HG02840 (cell line): Measurements from ENCODE around the gene OBP2B.
"Not testable (repeated sequence)": the region's sequence is repeated elsewhere in the genome, so short reads cannot be mapped to it uniquely, and the experiment has no call there.

Experiments used
- ATAC-seq: cut with Tn5 transposase; IDR thresholded peaks from one replicate; pipeline ENCODE4 v1.9.1; 2021; ENCODE audit warnings: mild to moderate bottlenecking, moderate library complexity, moderate number of reproducible peaks; ENCODE audit not compliant: unreplicated experiment, low FRiP score

OBP2B gene, protein sequence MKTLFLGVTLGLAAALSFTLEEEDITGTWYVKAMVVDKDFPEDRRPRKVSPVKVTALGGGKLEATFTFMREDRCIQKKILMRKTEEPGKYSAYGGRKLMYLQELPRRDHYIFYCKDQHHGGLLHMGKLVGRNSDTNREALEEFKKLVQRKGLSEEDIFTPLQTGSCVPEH

DNA sequence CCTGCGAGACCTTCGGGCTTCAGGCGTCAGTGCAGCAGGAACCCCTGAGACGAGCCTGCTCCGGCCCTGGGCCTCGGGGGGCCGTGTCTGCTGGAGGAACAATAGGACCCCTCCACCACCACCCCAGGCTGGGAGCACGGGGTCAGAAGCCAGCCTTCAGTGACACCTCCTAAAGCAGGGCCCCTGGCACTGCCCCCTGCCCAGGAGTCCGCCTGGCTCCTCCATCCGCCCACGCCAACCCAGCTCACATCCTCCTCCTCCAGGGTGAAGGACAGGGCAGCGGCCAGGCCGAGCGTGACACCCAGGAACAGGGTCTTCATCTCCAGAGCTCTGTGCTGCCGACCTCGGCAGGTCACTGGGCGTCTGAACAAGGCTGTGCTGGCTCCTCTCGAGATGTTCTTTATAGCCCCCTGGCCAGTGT, at the start of gene OBP2B:
TSS of gene OBP2B (minus strand) at position 371 of the 421 bp plus-strand sequence. CDS start at position 320, 51 bp downstream.
- ATAC-seq = not testable (repeated sequence)

DNA sequence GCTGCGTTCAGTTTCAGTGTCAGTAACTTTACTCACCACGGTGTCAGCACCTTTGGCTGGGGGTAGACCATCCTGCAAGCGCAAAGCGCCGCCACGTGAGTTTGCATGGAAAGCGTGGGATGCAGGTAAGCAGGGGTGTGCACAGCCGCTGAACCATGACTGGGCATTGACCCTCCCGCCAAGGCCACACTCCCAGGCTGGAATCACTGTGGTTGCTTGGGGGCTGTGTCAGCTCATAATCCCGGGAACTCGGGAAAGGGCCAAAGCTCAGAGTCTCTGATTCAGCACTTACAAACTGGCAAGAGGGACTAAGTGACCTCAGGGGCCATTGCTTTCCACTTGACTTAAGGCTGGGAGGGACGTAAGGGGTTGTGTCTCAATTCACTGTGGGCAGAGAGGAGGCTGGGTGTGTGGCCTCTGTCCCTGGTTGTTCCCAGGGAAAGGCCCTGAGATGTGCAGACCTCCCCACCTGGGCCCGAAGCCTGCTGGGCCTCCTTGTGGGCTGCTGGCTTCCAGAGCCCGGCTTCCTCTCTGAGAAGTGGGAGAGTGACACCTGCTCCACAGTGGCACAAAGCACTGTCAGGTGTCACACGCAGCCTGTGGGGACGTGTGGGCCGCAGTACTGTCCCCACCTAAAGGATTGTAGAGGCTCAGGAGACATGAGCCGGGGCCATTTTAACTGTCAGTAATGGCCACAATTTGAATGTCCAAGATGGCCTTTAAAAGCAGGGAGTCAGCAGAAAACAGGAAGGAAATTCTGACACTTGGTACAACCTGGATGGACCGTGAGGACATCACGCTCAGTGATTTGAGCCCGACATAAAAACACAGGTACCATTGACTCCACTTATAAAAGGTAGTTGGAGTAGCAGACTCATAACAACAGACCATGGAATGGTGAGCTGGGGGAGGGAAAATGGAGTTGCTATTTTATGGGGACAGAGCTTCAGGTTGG, 49.3 kb upstream of the OBP2B start:
- no peak for ATAC-seq

DNA sequence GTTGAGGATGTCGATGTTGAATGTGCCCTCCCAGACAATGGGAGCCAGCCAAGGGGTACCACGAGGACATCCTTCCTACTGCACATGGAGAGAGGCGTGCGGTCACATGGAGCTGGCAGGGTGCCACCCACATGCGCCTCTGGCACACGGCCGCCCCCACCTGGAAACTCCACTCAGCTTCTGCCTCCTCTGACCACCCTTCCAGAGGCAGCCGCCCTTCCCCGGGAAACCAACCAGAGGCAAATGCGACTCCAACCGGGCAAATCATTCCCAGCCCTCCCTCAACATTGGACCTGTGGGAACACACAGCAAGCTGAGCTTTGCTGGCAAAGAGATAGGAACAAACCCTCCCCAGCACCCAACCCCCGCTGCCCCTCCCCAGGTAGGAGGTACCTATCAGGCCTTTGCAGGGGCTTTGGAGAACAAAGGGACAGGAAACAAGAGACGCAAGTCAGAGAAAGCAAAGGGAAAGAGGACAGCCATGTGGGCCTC, 48.5 kb upstream of the OBP2B start:
- ATAC-seq = no peak

DNA sequence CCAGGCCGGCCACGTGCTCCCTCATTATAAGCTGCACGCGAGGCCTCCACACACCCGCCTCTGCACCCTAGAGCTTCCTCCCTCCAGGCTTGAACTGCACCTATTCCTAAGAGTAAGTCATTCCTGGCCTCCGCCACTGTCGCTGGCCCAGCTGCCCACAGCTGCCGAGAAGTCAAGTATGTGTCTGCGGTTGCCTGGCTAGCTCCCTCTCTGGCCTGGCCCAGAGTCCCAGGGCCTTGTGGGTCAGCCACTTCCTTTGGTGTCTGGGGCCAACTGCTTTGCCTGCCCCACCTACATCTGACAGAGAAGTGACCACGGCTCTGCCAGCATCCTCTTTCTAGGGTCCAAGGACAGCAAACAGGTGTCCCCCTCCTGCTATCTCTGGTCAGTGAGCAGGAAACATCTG, 47.6 kb upstream of the OBP2B start:
- ATAC-seq = no peak

DNA sequence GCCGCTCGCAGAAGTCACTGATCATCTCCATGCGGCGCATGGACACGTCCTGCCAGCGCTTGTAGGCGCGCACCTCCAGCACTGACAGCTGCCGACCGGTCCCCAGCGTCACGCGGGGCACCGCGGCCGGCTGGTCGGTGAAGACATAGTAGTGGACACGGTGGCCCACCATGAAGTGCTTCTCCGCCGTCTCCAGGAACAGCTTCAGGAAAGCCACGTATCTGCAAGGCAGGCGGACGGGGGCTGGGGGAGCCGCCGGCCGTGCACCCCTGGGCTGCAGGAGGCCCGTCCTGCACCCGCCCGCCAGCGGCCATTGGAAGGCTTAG, 47.0 kb upstream of the OBP2B start:
- no peak for ATAC-seq

DNA sequence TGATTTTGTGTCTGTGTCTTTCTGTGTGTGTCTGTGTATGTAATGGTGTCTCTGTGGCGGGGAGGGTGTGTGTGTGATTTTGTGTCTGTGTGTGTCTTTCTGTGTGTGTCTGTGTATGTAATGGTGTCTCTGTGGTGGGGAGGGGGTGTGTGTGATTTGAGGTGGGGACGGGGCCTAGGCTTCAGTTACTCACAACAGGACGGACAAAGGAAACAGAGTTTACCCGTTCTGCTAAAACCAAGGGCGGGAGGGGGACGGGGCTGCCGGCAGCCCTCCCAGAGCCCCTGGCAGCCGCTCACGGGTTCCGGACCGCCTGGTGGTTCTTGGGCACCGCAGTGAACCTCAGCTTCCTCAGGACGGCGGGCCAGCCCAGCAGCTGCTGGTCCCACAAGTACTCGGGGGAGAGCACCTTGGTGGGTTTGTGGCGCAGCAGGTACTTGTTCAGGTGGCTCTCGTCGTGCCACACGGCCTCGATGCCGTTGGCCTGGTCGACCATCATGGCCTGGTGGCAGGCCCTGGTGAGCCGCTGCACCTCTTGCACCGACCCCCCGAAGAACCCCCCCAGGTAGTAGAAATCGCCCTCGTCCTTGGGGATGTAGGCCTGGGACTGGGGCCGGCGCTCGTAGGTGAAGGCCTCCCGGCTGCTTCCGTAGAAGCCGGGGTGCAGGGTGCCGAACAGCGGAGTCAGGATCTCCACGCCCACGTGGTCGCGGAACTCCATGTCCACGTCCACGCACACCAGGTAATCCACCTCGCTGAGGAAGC, 46.5 kb upstream of the OBP2B start:
- ATAC-seq = no peak

DNA sequence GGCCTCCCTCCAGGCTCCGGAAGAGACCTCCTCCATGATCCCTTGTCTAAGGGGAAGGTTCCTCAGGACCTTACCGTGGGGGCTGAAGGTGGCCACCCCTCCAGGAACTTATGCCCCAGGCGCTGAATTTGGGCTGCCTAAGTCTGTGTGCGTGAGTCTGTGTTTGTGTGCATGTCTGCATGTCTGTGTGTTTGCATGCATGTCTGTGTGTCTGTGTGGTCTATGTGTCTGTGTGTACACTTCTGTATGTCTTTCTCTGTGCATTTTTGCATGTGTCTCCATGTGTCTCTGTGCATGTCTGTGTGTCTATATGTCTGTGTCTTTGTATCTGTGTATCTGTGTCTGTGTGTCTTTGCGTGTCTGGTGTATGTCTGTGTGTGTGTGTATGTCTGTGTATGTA, 45.4 kb upstream of the OBP2B start:
- no peak for ATAC-seq

DNA sequence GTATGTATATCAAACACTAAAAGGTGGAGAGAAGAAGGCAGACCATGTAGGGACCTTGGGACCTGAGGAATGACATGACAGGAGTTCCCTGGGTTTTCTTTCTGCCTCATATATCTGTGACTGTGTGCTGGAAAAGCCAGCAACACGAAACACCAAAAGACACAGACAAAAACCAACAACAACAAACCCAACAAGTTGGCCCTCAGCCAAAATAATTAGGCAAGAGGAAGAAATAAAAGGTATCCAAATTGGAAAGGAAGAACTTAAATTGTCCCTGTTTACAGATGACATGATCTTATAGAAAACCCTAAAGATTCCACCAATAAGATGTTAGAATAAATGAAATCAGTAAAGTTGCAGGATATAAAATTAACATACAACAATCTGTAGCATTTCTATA, 44.2 kb upstream of the OBP2B start:
- ATAC-seq = no peak

DNA sequence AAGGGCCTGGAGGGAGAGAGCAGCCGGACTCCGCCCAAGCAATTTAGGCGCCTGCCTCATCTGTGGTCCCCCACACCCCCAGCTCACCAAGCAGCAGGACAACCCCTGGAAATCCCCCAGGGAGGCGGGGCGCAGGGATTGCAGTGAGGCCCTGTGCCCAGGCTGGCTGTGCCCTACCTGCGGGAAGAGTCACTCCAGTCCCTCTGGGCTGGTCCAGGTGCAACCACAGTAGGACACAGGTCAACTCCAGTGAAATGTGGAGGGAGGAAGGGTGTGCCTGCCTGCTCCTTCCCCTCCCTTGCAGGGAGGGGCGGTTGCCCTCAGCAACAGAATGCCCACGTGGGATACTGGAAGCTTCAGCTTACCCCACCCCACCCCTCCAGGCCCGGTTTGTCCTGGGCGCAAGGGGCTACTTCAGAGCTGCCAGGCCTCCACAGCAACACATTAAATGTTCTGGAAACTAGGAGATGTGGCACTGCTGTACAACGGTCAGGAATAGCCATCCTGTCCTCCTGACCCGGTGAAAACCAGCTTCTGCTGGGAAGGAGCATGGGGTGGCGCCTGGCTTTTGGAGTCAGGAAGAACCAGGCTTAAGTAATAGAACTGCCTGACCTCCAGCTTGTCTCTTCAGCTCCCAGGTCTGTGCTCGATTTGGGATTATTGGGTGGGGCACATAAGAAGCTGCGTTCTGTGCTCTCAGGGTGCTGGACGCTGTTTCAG, 43.4 kb upstream of the OBP2B start:
- ATAC-seq = no peak

DNA sequence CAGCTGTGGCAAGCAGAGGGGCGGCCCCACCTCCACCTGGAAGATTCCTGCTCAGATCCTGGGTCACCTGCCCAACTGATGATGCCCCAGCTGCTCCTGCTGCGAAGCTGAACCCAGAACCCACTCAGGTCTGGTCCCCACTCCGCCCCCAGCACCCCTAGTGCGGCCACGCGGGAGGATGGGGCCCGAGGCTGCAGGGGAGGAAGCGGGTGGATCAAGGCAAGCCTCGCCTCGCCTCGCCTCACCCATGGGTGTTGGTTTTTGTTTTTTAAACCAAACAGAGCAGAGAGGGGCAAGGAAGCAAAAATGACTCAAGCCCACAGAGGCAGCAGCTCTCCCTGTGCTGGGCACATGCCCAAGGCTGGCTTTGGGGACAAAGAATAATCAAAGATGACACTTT, 42.7 kb upstream of the OBP2B start:
- no peak for ATAC-seq

DNA sequence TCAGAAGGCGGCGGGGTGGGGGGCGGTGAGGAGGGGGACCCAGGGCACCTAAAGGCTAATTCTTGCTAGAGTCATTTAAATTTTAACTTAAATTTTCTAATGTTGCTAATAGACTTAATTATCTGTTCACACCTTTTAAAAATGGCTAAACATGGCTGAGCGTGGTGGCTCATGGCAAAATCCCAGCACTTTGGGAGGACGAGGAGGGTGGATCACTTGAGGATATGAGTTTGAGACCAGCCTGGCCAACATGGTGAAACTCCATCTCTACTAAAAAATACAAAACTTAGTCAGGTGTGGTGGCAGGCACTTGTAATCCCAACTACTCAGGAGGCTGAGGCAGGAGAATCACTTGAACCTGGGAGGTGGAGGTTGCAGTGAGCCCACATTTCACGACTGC, 42.2 kb upstream of the OBP2B start:
- ATAC-seq = not testable (repeated sequence)

DNA sequence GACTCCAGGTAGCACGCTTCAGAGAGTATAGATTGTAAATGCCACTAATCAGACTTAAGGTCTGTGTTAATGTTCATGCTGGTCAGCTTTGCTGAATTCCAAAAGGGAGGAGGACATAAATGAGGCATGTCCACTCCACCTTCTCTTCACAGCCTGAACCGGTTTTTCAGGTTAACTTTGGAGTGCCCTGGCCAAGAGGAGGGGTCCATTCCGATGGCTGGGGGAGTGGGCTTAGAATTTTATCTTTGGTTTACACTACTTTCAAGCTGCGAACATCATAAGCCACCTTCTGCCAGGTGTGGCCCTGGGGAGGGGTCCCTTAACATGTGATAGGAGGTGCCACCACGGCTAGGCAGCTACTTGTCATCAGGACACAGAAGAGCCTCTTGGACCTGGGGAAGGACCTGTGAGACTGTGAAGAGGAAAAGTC, 41.7 kb upstream of the OBP2B start:
- ATAC-seq = no peak

DNA sequence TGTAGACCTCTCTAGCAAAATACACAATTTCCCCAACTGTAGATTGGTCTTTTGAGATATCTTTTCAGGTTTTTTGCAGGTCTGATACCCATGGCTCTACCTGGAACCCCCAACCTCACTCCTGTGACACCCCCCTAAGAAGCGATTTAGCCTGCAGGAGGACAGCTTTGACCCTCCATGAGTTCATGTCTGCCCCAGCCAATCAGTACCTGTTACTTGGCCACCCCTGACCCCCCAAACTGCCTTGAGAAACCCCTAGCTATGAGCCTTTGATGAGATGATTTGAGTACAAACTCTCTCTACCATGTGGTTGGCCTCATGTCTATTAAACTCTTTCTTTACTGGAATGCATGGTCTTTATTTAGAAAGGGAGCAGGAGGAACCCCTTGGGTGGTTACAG, 40.3 kb upstream of the OBP2B start:
- no peak for ATAC-seq

DNA sequence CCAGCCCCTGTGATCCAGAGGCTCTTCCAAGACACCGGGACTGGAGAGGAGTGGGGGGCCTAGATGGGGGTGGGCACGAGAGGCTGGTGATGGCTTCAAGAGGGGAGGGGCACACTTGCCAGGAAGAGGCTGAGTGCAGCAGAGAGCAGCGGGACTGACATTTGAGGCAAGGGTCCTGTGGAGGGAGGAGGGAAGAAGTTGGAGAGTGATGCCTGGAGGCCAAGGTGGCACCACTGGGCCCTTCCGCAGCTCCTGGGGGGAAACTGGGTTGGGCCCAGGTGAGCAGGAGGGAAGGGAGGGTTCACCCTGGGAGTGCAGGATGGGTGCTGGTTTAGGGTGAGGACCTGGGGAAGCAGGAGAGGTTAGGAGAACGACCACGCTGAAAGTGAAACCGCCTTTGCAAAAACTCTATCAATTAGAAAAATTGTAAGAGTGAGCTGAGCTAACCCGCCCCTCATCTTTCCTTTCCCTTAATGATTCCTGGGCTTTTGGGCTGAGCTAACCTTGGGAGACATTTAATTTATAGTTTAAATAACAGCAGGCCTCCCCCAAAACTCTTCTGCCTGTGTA, 39.8 kb upstream of the OBP2B start:
- no peak for ATAC-seq

DNA sequence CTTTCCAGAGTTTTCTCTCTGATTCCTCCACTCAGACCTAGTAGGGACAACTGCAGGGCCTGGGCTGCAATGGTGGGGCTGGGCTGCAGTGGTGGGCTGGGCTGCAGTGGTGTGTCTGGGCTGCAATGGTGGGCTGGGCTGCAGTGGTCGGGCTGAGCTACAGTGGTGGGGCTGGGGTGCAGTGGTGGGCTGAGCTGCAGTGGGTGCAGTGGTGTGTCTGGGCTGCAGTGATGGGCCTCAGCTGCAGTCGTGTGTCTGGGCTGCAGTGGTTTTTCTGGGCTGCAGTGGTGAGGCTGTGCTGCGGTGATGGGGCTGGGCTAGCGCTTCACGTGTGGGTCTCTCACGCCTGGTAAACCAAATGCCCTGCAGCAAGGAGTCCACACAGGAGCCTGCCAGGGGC, 38.6 kb upstream of the OBP2B start:
- no peak for ATAC-seq

DNA sequence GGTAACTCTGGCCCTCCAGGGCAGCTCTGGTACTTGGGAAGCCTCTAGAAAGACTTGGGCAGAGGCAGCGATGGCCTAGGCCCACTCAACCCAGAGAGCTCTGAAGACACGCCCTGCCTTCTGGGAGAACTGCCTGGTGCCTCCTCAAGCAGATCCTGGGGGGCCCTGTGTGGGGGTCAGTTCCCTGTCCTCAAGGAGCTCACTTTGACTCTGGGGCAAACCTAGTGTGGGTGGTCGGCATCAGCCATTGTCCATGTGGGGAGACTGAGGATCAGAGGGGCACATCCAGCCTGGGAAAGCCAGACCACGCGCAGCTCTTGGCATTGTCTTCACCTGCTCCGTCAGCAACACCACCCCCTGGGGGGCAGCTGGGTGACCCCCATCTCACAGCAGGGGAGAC, 37.9 kb upstream of the OBP2B start:
- ATAC-seq = no peak

DNA sequence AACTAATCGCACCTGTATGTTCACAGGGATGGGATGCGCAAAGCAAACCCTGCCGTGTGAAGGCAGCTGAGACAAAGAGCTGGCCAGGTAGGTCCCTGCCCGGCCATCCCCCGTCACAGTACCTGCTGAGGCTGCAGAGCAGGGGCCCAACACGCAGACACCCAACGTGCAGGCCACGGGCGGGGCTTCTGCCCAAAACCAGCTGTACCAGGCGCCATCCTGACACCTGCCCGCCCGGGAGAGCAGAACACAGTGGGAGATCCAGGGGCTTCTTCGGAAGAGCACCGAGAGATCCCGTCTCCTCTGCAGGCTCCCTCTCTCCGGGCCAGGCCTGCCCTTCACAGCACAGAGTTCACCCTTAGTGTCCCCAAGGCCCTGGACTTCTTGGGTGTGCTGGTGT, 37.5 kb upstream of the OBP2B start:
- ATAC-seq = no peak

DNA sequence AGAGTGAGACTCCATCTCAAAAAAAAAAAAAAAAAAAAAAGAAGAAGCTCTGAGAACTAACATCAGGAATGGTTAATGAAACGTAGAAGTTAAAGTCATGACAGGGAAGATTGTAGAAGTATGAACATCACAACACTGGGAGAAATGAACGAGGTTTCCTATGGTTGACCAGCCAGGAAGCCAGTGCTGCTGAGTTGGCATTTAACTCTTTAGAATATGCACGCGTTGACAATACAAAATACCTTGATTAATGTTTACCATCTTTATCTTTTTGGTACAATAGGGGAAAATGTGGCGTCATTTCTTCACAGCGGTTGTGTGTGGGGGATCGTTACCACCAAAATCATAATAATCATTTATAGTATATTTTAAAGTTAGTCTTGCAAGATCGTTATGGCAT, 33.9 kb upstream of the OBP2B start:
- no peak for ATAC-seq

DNA sequence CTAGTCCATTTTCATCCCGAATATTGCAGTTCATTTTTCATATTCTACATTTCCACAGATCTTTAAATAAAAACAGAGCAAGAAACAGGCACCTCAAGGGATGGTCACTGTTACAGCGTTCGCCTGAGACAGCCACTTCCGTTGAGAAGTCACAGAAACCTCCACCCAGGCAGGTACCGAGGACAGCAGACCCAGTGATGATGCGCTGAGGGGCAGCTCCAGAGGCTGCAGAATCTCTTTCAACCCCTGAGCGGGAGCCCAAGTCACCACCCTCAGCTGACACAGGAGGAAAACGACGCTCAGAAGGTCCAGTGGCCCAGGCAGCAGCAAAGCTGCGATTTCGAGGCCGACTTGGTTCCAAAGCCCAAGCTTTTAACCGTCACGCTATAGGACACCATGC, 33.2 kb upstream of the OBP2B start:
- no peak for ATAC-seq

DNA sequence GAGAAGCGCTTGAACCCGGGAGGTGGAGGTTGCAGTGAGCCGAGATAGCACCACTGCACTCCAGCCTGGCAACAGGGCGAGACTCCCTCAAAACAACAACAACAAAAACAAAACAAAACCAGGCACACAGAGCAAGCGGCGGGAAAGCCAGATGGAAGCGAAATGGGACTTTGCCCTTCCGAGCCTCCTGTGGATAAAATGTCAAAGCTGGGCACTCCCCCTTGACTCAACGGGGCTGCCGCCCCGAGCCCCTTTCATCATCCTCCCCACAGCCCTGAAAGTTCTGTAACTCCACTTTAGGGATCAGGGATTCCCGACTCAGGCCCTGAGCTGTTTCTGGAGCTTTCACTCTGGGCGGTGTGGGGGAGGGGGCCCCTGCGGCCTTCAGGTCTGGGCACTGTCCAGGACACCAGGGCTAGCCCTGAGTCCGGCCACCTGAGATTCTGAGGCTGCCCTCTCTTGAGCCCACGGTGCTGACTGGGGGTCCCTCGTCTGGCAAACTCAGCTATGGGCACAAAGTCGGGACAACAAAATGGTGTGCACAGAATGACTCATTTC, 30.6 kb upstream of the OBP2B start:
- ATAC-seq = no peak
